Naive thymus-derived CD4-positive, alpha-beta T cell (primary cell): ENCODE measurements around the gene HNMT. TPM values are rescaled to one million over a fixed set of nuclear protein-coding genes. Genes with fewer than 3 reads are reported as not detected.

Experiments used
- ATAC-seq: fragments of 150-1000 bp; cut with Tn5 transposase; 2 replicates; pipeline ENCODE4 v1.10.0; 2021; ENCODE audit warnings: mild to moderate bottlenecking, moderate library complexity
- CTCF ChIA-PET: fragments of 350-600 bp; sonication (Branson Sonifier 250); formaldehyde crosslinking; loops from one replicate; lab custom pipeline; 2021; ENCODE audit warnings: antibody characterized with exemption; lab: Charles Lee
- POLR2A ChIA-PET: fragments of 350-600 bp; sonication (Branson Sonifier 250); formaldehyde crosslinking; loops from one replicate; lab custom pipeline; 2021; ENCODE audit warnings: antibody characterized with exemption, inconsistent platforms; lab: Charles Lee
- DNase-seq, 9 donors: peaks; one replicate each; pipeline versions ENCODE4 v3.0.0 to v3.0.0-alpha.2; 2020 to 2022; ENCODE audit warnings: mixed read lengths in 1 of 9
- H3K27ac ChIP-seq: one replicate; pipeline ENCODE4 v1.7.0; 2013; ENCODE audit warnings: mild to moderate bottlenecking, low read depth, low read length, moderate library complexity
- H3K27me3 ChIP-seq, 2 donors: one replicate each; pipeline ENCODE4 v1.7.0; 2013; ENCODE audit warnings: low read length in 2 of 2, mild to moderate bottlenecking in 2 of 2, moderate library complexity in 2 of 2; ENCODE audit not compliant: control insufficient read depth in 2 of 2, insufficient read depth in 2 of 2
- H3K36me3 ChIP-seq, 3 experiments: 1 replicate in 2 of 3; 2 replicates in 1 of 3; pipeline ENCODE4 v1.7.0; 2013; ENCODE audit warnings: low read length in 3 of 3, mild to moderate bottlenecking in 3 of 3, moderate library complexity in 1 of 3; ENCODE audit not compliant: insufficient read depth in 3 of 3, control insufficient read depth in 2 of 3
- H3K4me1 ChIP-seq, 2 donors: one replicate each; pipeline ENCODE4 v1.7.0; 2013; ENCODE audit warnings: low read length in 2 of 2, mild to moderate bottlenecking in 2 of 2, moderate library complexity in 1 of 2; ENCODE audit not compliant: control insufficient read depth in 2 of 2, insufficient read depth in 2 of 2
- H3K4me3 ChIP-seq: 2 replicates; pipeline ENCODE4 v1.7.0; 2013; ENCODE audit warnings: mild to moderate bottlenecking, low read length
- H3K9me3 ChIP-seq, 3 experiments: 1 replicate in 2 of 3; 2 replicates in 1 of 3; pipeline ENCODE4 v1.7.0; 2013; ENCODE audit warnings: low read length in 3 of 3; ENCODE audit not compliant: control insufficient read depth in 2 of 3
- H3K27ac Mint-ChIP-seq, 9 donors: one replicate each; pipeline ENCODE4 v1.8.0; 2020 to 2022; ENCODE audit warnings: mixed read lengths in 9 of 9, mild to moderate bottlenecking in 8 of 9, moderate library complexity in 5 of 9, inconsistent platforms in 2 of 9
- H3K27me3 Mint-ChIP-seq, 5 donors: one replicate each; pipeline ENCODE4 v1.8.0; 2021 to 2022; ENCODE audit warnings: mixed read lengths in 5 of 5, mild to moderate bottlenecking in 1 of 5
- H3K36me3 Mint-ChIP-seq, 5 donors: one replicate each; pipeline ENCODE4 v1.8.0; 2020 to 2022; ENCODE audit warnings: mixed read lengths in 5 of 5, mild to moderate bottlenecking in 3 of 5, inconsistent platforms in 1 of 5
- H3K4me1 Mint-ChIP-seq, 7 donors: one replicate each; pipeline ENCODE4 v1.8.0; 2020 to 2022; ENCODE audit warnings: mixed read lengths in 7 of 7, mild to moderate bottlenecking in 3 of 7, inconsistent platforms in 1 of 7
- H3K4me3 Mint-ChIP-seq, 10 donors: one replicate each; pipeline ENCODE4 v1.8.0; 2020 to 2022; ENCODE audit warnings: mild to moderate bottlenecking in 10 of 10, mixed read lengths in 10 of 10, moderate library complexity in 6 of 10, inconsistent platforms in 2 of 10
- H3K9me3 Mint-ChIP-seq, 11 donors: one replicate each; pipeline ENCODE4 v1.8.0; 2020 to 2022; ENCODE audit warnings: mixed read lengths in 11 of 11, mild to moderate bottlenecking in 4 of 11, inconsistent platforms in 1 of 11, moderate library complexity in 1 of 11
- intact Hi-C, 2 donors: fragments of 100-400 bp; cut with micrococcal nuclease; formaldehyde crosslinking; loops; one replicate each; pipeline ENCODE4 v1.15.1; 2023
- polyA plus RNA-seq, 2 donors: library from polyadenylated mRNA; unstranded; fragments of 300-500 nt; fragmentation: Illumina TruSeq; gene quantifications; one replicate each; pipeline ENCODE4 v1.2.3, GENCODE V29; 2021
- total RNA-seq, 6 experiments: library from RNA in 5 of 6; stranded (reverse) in 5 of 6; gene quantifications; 1 replicate in 5 of 6; 2 replicates in 1 of 6; pipeline ENCODE4 v1.2.3 and lab custom pipeline; 2021 to 2026

The HNMT gene
- total and polyA plus RNA-seq, 7 experiments from 2014 or later: 1.1 to 7.5 (median 1.7) TPM; not detected in 3

- intact Hi-C loops: no loop called here
- Mint-ChIP-seq H3K27me3 (peaks cover 0 to 5% (median 0%) of the 10 kb centered on the region in 5 donors), H3K9me3 (peaks cover 0 to 2% (median 0%) of the 10 kb centered on the region in 11 donors), H3K4me3 (no peak overlapping the region), H3K4me1 (no peaks in the 10 kb centered on the region), H3K36me3 (no peaks in the 10 kb centered on the region), H3K27ac (no peak overlapping the region)
- Histone ChIP-seq H3K4me3 (no peak overlapping the region), H3K27ac (no peak overlapping the region), H3K36me3 (no peaks in the 10 kb centered on the region), H3K4me1 (no peaks in the 10 kb centered on the region), H3K27me3 (no peaks in the 10 kb centered on the region), H3K9me3 (no peaks in the 10 kb centered on the region)
- DNase-seq (no peak), ATAC-seq (no peak)
- CTCF ChIA-PET: no interaction called here
- POLR2A ChIA-PET: interaction anchor here (0.6 kb wide), 1 partner anchor 707 kb away, joined by 3 read pairs; no protein-coding TSS in a partner anchor
Observed at GRCh38 chr2:137980459-137980858, 16.2 kb downstream of the HNMT start.

DNA sequence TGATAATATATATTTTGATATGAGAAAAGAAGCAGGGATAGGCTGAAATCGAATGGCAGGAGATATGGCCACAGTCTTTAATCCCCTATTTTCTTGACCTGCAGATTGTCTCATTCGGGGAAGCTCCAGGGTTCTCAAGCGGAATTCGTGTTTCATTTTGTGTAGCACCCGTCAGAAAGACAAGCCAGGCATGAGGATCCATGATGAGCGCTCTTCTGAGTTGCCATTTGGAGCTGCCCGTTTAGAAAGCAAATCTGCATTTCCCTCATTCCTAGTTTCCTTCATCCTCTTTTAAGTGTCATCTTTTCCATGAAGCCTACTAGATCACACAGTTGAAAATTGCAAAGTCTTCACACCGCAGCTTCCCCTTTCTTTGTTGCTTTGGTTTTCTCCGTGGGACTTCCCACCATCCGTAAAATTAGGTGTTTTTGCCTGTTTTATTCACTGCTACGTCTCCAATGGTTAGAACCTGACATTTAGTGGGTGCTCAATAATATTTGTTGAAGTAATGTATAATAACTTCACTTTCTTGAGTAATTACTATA, 16.9 kb downstream of the HNMT start:
- no peaks in the 10 kb centered on the region for H3K27me3 ChIP-seq
- no peak overlapping the region for H3K4me3 ChIP-seq
- no peak for DNase-seq
- no peak overlapping the region for H3K27ac ChIP-seq
- Mint-ChIP-seq H3K27ac (no peak overlapping the region), H3K27me3 (peaks cover 0 to 5% (median 0%) of the 10 kb centered on the region in 5 donors), H3K36me3 (no peaks in the 10 kb centered on the region), H3K4me1 (no peaks in the 10 kb centered on the region), H3K4me3 (no peak overlapping the region), H3K9me3 (peaks cover 0 to 2% (median 0%) of the 10 kb centered on the region in 11 donors)
- no peaks in the 10 kb centered on the region for H3K36me3 ChIP-seq
- ChIA-PET CTCF (no interaction called here), POLR2A (interaction anchor here (0.6 kb wide), 1 partner anchor 706 kb away, joined by 3 read pairs; no protein-coding TSS in a partner anchor)
- ATAC-seq: no peak
- intact Hi-C loops: no loop called here
- no peaks in the 10 kb centered on the region for H3K9me3 ChIP-seq
- H3K4me1 ChIP-seq: no peaks in the 10 kb centered on the region

DNA sequence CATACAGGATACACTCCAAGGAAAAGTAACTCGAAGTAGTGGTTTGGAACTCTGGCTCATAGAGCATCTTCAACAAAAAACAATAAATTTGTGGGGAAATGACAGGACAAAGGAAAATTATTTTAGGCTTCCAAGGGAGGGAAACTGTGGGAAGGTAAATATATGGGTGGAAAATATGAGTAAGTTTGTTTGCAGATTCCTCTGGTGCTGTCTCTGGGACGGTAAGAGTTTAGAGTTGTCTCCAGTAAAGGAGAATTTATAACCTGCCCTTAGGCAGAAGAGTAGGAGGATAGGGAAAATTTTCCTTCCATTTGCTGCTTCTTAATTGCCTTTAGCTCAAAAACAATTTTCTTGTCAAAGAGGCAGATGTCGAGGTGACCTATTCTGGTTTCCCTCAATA, 19.3 kb downstream of the HNMT start:
- Histone ChIP-seq H3K9me3 (no peaks in the 10 kb centered on the region), H3K4me3 (no peak overlapping the region), H3K27ac (no peak overlapping the region), H3K4me1 (no peaks in the 10 kb centered on the region), H3K27me3 (no peaks in the 10 kb centered on the region), H3K36me3 (no peaks in the 10 kb centered on the region)
- intact Hi-C loops: no loop called here
- ChIA-PET CTCF (no interaction called here), POLR2A (no interaction called here)
- DNase-seq (no peak), ATAC-seq (no peak)
- Mint-ChIP-seq H3K36me3 (no peaks in the 10 kb centered on the region), H3K27me3 (peaks cover 0 to 6% (median 0%) of the 10 kb centered on the region in 5 donors), H3K4me3 (no peak overlapping the region), H3K27ac (no peak overlapping the region), H3K4me1 (no peaks in the 10 kb centered on the region), H3K9me3 (peaks cover 0 to 3% (median 0%) of the 10 kb centered on the region in 11 donors)

- no peaks in the 10 kb centered on the region for H3K27me3 ChIP-seq
- intact Hi-C loops: no loop called here
- no peaks in the 10 kb centered on the region for H3K36me3 ChIP-seq
- DNase-seq (no peak), ATAC-seq (no peak)
- Mint-ChIP-seq H3K9me3 (peaks cover 0 to 5% (median 0%) of the 10 kb centered on the region in 11 donors), H3K4me1 (no peaks in the 10 kb centered on the region), H3K27ac (no peak overlapping the region), H3K27me3 (peaks cover 0 to 6% (median 0%) of the 10 kb centered on the region in 5 donors), H3K4me3 (no peak overlapping the region), H3K36me3 (no peaks in the 10 kb centered on the region)
- H3K4me1 ChIP-seq: no peaks in the 10 kb centered on the region
- no peak overlapping the region for H3K27ac ChIP-seq
- POLR2A ChIA-PET: no interaction called here
- H3K9me3 ChIP-seq: no peaks in the 10 kb centered on the region
- no peak overlapping the region for H3K4me3 ChIP-seq
- CTCF ChIA-PET: no interaction called here
Observed at GRCh38 chr2:137986268-137986667, 22.0 kb downstream of the HNMT start.

- no peak for ATAC-seq
- H3K9me3 Mint-ChIP-seq: peaks cover 0 to 5% (median 0%) of the 10 kb centered on the region in 11 donors
- no peaks in the 10 kb centered on the region for H3K36me3 ChIP-seq
- H3K27me3 ChIP-seq: no peaks in the 10 kb centered on the region
- H3K9me3 ChIP-seq: no peaks in the 10 kb centered on the region
- no peak overlapping the region for H3K27ac Mint-ChIP-seq
- H3K4me3 ChIP-seq: no peak overlapping the region
- no peak overlapping the region for H3K4me3 Mint-ChIP-seq
- no peaks in the 10 kb centered on the region for H3K4me1 Mint-ChIP-seq
- no peak overlapping the region for H3K27ac ChIP-seq
- peaks cover 0 to 6% (median 0%) of the 10 kb centered on the region in 5 donors for H3K27me3 Mint-ChIP-seq
- no peak for DNase-seq
- POLR2A ChIA-PET: no interaction called here
- no peaks in the 10 kb centered on the region for H3K4me1 ChIP-seq
- CTCF ChIA-PET: no interaction called here
- H3K36me3 Mint-ChIP-seq: no peaks in the 10 kb centered on the region
- intact Hi-C loops: no loop called here
Observed at GRCh38 chr2:137987011-137987410, 22.7 kb downstream of the HNMT start.

DNA sequence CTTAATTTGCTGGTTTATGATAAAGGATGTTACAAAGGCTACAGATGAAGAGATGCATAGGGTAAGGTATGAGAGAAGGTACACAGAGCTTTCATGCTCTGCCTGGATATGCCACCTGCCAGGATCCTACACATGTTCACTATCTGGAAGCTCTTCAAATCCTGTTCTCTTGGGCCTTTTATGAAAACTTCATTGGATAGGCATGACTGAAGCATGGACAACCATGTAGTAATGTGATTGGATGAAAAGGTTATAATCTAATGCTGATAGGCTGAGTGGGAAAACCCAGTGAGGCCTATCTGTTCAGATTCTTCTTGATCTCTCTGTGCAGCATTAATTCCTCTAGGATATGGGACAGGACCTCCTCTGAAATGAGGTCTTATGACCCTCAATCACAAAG, 26.8 kb downstream of the HNMT start:
- POLR2A ChIA-PET: no interaction called here
- no peak overlapping the region for H3K27ac Mint-ChIP-seq
- peaks cover 0 to 6% (median 0%) of the 10 kb centered on the region in 5 donors for H3K27me3 Mint-ChIP-seq
- Histone ChIP-seq H3K4me1 (no peaks in the 10 kb centered on the region), H3K36me3 (no peaks in the 10 kb centered on the region), H3K27me3 (no peaks in the 10 kb centered on the region), H3K9me3 (no peaks in the 10 kb centered on the region), H3K4me3 (no peak overlapping the region), H3K27ac (no peak overlapping the region)
- peaks cover 0 to 4% (median 0%) of the 10 kb centered on the region in 5 donors for H3K36me3 Mint-ChIP-seq
- intact Hi-C loops: no loop called here
- no peak for ATAC-seq
- H3K4me1 Mint-ChIP-seq: no peaks in the 10 kb centered on the region
- DNase-seq: no peak
- H3K9me3 Mint-ChIP-seq: peaks cover 2 to 17% (median 6%) of the 10 kb centered on the region in 11 donors
- no peak overlapping the region for H3K4me3 Mint-ChIP-seq
- CTCF ChIA-PET: interaction anchor here (0.6 kb wide), 1 partner anchor 19 kb away, joined by 3 read pairs; no protein-coding TSS in a partner anchor

GRCh38 chr2:137992039-137992646, 27.9 kb downstream of the HNMT start:
- peaks cover 2 to 17% (median 6%) of the 10 kb centered on the region in 11 donors for H3K9me3 Mint-ChIP-seq
- H3K4me1 ChIP-seq: no peaks in the 10 kb centered on the region
- H3K27me3 Mint-ChIP-seq: peaks cover 0 to 6% (median 0%) of the 10 kb centered on the region in 5 donors
- CTCF ChIA-PET: no interaction called here
- peaks cover 0 to 4% (median 0%) of the 10 kb centered on the region in 5 donors for H3K36me3 Mint-ChIP-seq
- ATAC-seq: no peak
- H3K4me3 Mint-ChIP-seq: no peak overlapping the region
- H3K27me3 ChIP-seq: no peaks in the 10 kb centered on the region
- no peak overlapping the region for H3K4me3 ChIP-seq
- DNase-seq: no peak
- POLR2A ChIA-PET: no interaction called here
- no peak overlapping the region for H3K27ac Mint-ChIP-seq
- no peaks in the 10 kb centered on the region for H3K9me3 ChIP-seq
- no peaks in the 10 kb centered on the region for H3K36me3 ChIP-seq
- no peaks in the 10 kb centered on the region for H3K4me1 Mint-ChIP-seq
- no peak overlapping the region for H3K27ac ChIP-seq
- intact Hi-C loops: no loop called here
